ENCODE results near the gene LPP.

- TF ChIP-seq TCF12 (IDR thresholded peaks at IDR 0.05): no peak
- TF ChIP-seq TCF12 (CRISPR knock-in tag; IDR thresholded peaks at IDR 0.05): no peak
- TF ChIP-seq MIER2 (CRISPR knock-in tag; IDR thresholded peaks at IDR 0.05): no peak
- TF ChIP-seq ZHX2 (IDR thresholded peaks at IDR 0.05; ENCODE audit: low read depth): no peak
- no peak for TF ChIP-seq ZHX2 (CRISPR knock-in tag; IDR thresholded peaks at IDR 0.05; ENCODE audit: borderline replicate concordance)
- TF ChIP-seq ZNF329 (CRISPR knock-in tag; IDR thresholded peaks at IDR 0.05; ENCODE audit: low read depth): no peak
- TF ChIP-seq ZNF274 (CRISPR knock-in tag; IDR thresholded peaks at IDR 0.05): no peak
- no peak for TF ChIP-seq ZNF143 (CRISPR knock-in tag; IDR thresholded peaks at IDR 0.05)
- no peak for TF ChIP-seq ZNF546 (CRISPR knock-in tag; conservative IDR thresholded peaks at IDR 0.05)
These were observed 103.5 kb downstream of the LPP start for GRCh38 chr3:188257384-188258026.
